ENCODE measurements around the gene CD38.

The CD38 gene

GRCh38 chr4:15736514-15737050, 41.5 kb upstream of the CD38 start:
- H2BK15ac ChIP-seq (ENCODE audit: low read depth, poor library complexity, severe bottlenecking) = no peak overlapping the region
- H3K27me3 ChIP-seq (ENCODE audit: control insufficient read depth in 1 of 2, insufficient read depth in 1 of 2, low read length in 2 of 2) = no peaks in the 10 kb centered on the region
- no peaks in the 10 kb centered on the region for H3K36me3 ChIP-seq (ENCODE audit: control insufficient read depth in 1 of 2, insufficient read depth in 2 of 2, low read depth in 1 of 2, low read length in 2 of 2)
- no peak overlapping the region for H3K9ac ChIP-seq (ENCODE audit: low read length)
- H2BK5ac ChIP-seq (ENCODE audit: low read depth, low read length, poor library complexity, severe bottlenecking) = no peak overlapping the region
- no peak overlapping the region for H2BK120ac ChIP-seq (ENCODE audit: low read depth, low read length)
- H3K4ac ChIP-seq (ENCODE audit: low read depth in 1 of 2, low read length in 2 of 2) = no peak overlapping the region
- H3K14ac ChIP-seq (ENCODE audit: low read length in 2 of 2) = no peak overlapping the region
- no peak overlapping the region for H3K4me2 ChIP-seq (ENCODE audit: low read length, poor library complexity, severe bottlenecking)
- no peaks in the 10 kb centered on the region for H3K9me3 ChIP-seq (ENCODE audit: control insufficient read depth, low read length)
- H2AFZ ChIP-seq (ENCODE audit: low read depth, low read length) = no peak overlapping the region
- H2AK5ac ChIP-seq (ENCODE audit: low read length, severe bottlenecking) = no peak overlapping the region
- H3K27ac ChIP-seq (ENCODE audit: low read length, poor library complexity, severe bottlenecking) = no peak overlapping the region
- H4K8ac ChIP-seq (ENCODE audit: low read length) = no peak overlapping the region
- no peak overlapping the region for H4K91ac ChIP-seq (ENCODE audit: low read length)
- no peak overlapping the region for H3K23ac ChIP-seq (ENCODE audit: low read length in 2 of 2)
- H3K4me1 ChIP-seq (ENCODE audit: control insufficient read depth, insufficient read depth, low read depth, low read length) = no peaks in the 10 kb centered on the region
- H3K79me1 ChIP-seq (replicated peaks; ENCODE audit: low read length, poor library complexity, severe bottlenecking) = no peaks in the 10 kb centered on the region
- WGBS = 92% methylated on average over 4 of the region's 4 CpGs
- H3K18ac ChIP-seq (ENCODE audit: low read depth in 1 of 2, low read length in 2 of 2) = no peak overlapping the region
- no peak overlapping the region for H3K4me3 ChIP-seq (ENCODE audit: insufficient read depth in 1 of 2, low read depth in 1 of 2, low read length in 2 of 2)
- DNase-seq = no peak
- no peak overlapping the region for H2BK12ac ChIP-seq (ENCODE audit: low read length in 2 of 2)

- H3K36me3 ChIP-seq (ENCODE audit: control insufficient read depth in 1 of 2, insufficient read depth in 2 of 2, low read depth in 1 of 2, low read length in 2 of 2) = no peaks in the 10 kb centered on the region
- no peak overlapping the region for H3K14ac ChIP-seq (ENCODE audit: low read length in 2 of 2)
- H2BK5ac ChIP-seq (ENCODE audit: low read depth, low read length, poor library complexity, severe bottlenecking) = no peak overlapping the region
- no peak overlapping the region for H3K27ac ChIP-seq (ENCODE audit: low read length, poor library complexity, severe bottlenecking)
- H3K4ac ChIP-seq (ENCODE audit: low read depth in 1 of 2, low read length in 2 of 2) = no peak overlapping the region
- WGBS = 64% methylated on average over 3 of the region's 3 CpGs
- H2BK12ac ChIP-seq (ENCODE audit: low read length in 2 of 2) = no peak overlapping the region
- H3K27me3 ChIP-seq (ENCODE audit: control insufficient read depth in 1 of 2, insufficient read depth in 1 of 2, low read length in 2 of 2) = no peaks in the 10 kb centered on the region
- no peak overlapping the region for H2AK5ac ChIP-seq (ENCODE audit: low read length, severe bottlenecking)
- H3K4me2 ChIP-seq (ENCODE audit: low read length, poor library complexity, severe bottlenecking) = no peak overlapping the region
- no peak overlapping the region for H3K18ac ChIP-seq (ENCODE audit: low read depth in 1 of 2, low read length in 2 of 2)
- H3K4me3 ChIP-seq (ENCODE audit: insufficient read depth in 1 of 2, low read depth in 1 of 2, low read length in 2 of 2) = no peak overlapping the region
- H3K23ac ChIP-seq (ENCODE audit: low read length in 2 of 2) = no peak overlapping the region
- DNase-seq = no peak
- H2AFZ ChIP-seq (ENCODE audit: low read depth, low read length) = no peak overlapping the region
- no peaks in the 10 kb centered on the region for H3K79me1 ChIP-seq (replicated peaks; ENCODE audit: low read length, poor library complexity, severe bottlenecking)
- H4K91ac ChIP-seq (ENCODE audit: low read length) = no peak overlapping the region
- H2BK15ac ChIP-seq (ENCODE audit: low read depth, poor library complexity, severe bottlenecking) = no peak overlapping the region
- no peaks in the 10 kb centered on the region for H3K9me3 ChIP-seq (ENCODE audit: control insufficient read depth, low read length)
- no peak overlapping the region for H4K8ac ChIP-seq (ENCODE audit: low read length)
- no peak overlapping the region for H2BK120ac ChIP-seq (ENCODE audit: low read depth, low read length)
- H3K4me1 ChIP-seq (ENCODE audit: control insufficient read depth, insufficient read depth, low read depth, low read length) = no peaks in the 10 kb centered on the region
- no peak overlapping the region for H3K9ac ChIP-seq (ENCODE audit: low read length)
Observed at GRCh38 chr4:15737255-15737654, 40.9 kb upstream of the CD38 start.

DNA sequence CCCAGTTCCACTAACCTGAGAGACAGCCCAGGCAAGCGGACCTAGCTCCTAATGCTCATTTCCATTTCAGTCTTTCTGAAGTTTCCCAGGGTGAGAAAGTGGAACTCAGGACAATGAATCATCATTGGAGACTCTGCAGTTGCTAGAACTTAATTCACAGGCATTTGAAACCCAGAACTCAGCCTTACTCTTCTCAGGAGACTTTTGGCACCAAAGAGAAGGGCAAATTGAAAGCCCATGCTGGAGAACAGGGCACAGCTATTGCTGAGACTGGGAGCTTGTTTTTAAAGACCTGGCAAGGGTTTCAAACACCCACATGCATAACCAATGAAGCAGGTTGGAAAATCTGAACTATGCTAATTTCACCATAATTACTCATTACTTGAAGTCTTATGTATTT, 39.3 kb upstream of the CD38 start:
- no peak overlapping the region for H2BK15ac ChIP-seq (ENCODE audit: low read depth, poor library complexity, severe bottlenecking)
- no peak overlapping the region for H2BK12ac ChIP-seq (ENCODE audit: low read length in 2 of 2)
- H3K4me3 ChIP-seq (ENCODE audit: insufficient read depth in 1 of 2, low read depth in 1 of 2, low read length in 2 of 2) = no peak overlapping the region
- no peak overlapping the region for H2BK5ac ChIP-seq (ENCODE audit: low read depth, low read length, poor library complexity, severe bottlenecking)
- H3K9ac ChIP-seq (ENCODE audit: low read length) = no peak overlapping the region
- no peak overlapping the region for H4K8ac ChIP-seq (ENCODE audit: low read length)
- no peaks in the 10 kb centered on the region for H3K9me3 ChIP-seq (ENCODE audit: control insufficient read depth, low read length)
- no peaks in the 10 kb centered on the region for H3K27me3 ChIP-seq (ENCODE audit: control insufficient read depth in 1 of 2, insufficient read depth in 1 of 2, low read length in 2 of 2)
- H3K18ac ChIP-seq (ENCODE audit: low read depth in 1 of 2, low read length in 2 of 2) = no peak overlapping the region
- no peak overlapping the region for H3K4me2 ChIP-seq (ENCODE audit: low read length, poor library complexity, severe bottlenecking)
- no peak for DNase-seq
- no peak overlapping the region for H4K91ac ChIP-seq (ENCODE audit: low read length)
- 87% methylated on average over 1 of the region's 1 CpG for WGBS
- no peak overlapping the region for H2AK5ac ChIP-seq (ENCODE audit: low read length, severe bottlenecking)
- no peak overlapping the region for H3K23ac ChIP-seq (ENCODE audit: low read length in 2 of 2)
- no peaks in the 10 kb centered on the region for H3K36me3 ChIP-seq (ENCODE audit: control insufficient read depth in 1 of 2, insufficient read depth in 2 of 2, low read depth in 1 of 2, low read length in 2 of 2)
- H3K4ac ChIP-seq (ENCODE audit: low read depth in 1 of 2, low read length in 2 of 2) = no peak overlapping the region
- H3K27ac ChIP-seq (ENCODE audit: low read length, poor library complexity, severe bottlenecking) = no peak overlapping the region
- no peaks in the 10 kb centered on the region for H3K4me1 ChIP-seq (ENCODE audit: control insufficient read depth, insufficient read depth, low read depth, low read length)
- H2AFZ ChIP-seq (ENCODE audit: low read depth, low read length) = no peak overlapping the region
- H3K14ac ChIP-seq (ENCODE audit: low read length in 2 of 2) = no peak overlapping the region
- no peak overlapping the region for H2BK120ac ChIP-seq (ENCODE audit: low read depth, low read length)
- H3K79me1 ChIP-seq (replicated peaks; ENCODE audit: low read length, poor library complexity, severe bottlenecking) = no peaks in the 10 kb centered on the region

GRCh38 chr4:15740764-15741404, 37.2 kb upstream of the CD38 start:
- no peak overlapping the region for H3K9ac ChIP-seq (ENCODE audit: low read length)
- H2BK12ac ChIP-seq (ENCODE audit: low read length in 2 of 2) = no peak overlapping the region
- no peaks in the 10 kb centered on the region for H3K27me3 ChIP-seq (ENCODE audit: control insufficient read depth in 1 of 2, insufficient read depth in 1 of 2, low read length in 2 of 2)
- no peak overlapping the region for H2BK5ac ChIP-seq (ENCODE audit: low read depth, low read length, poor library complexity, severe bottlenecking)
- no peak overlapping the region for H2BK120ac ChIP-seq (ENCODE audit: low read depth, low read length)
- H3K36me3 ChIP-seq (ENCODE audit: control insufficient read depth in 1 of 2, insufficient read depth in 2 of 2, low read depth in 1 of 2, low read length in 2 of 2) = no peaks in the 10 kb centered on the region
- no peak overlapping the region for H3K18ac ChIP-seq (ENCODE audit: low read depth in 1 of 2, low read length in 2 of 2)
- no peaks in the 10 kb centered on the region for H3K4me1 ChIP-seq (ENCODE audit: control insufficient read depth, insufficient read depth, low read depth, low read length)
- no peak overlapping the region for H3K4me3 ChIP-seq (ENCODE audit: insufficient read depth in 1 of 2, low read depth in 1 of 2, low read length in 2 of 2)
- no peak overlapping the region for H4K91ac ChIP-seq (ENCODE audit: low read length)
- 86% methylated on average over 11 of the region's 11 CpGs for WGBS
- H3K4ac ChIP-seq (ENCODE audit: low read depth in 1 of 2, low read length in 2 of 2) = no peak overlapping the region
- peaks cover under 1% of the 10 kb centered on the region for H3K9me3 ChIP-seq (ENCODE audit: control insufficient read depth, low read length)
- H3K27ac ChIP-seq (ENCODE audit: low read length, poor library complexity, severe bottlenecking) = no peak overlapping the region
- no peak for DNase-seq
- H3K79me1 ChIP-seq (replicated peaks; ENCODE audit: low read length, poor library complexity, severe bottlenecking) = no peaks in the 10 kb centered on the region
- H2BK15ac ChIP-seq (ENCODE audit: low read depth, poor library complexity, severe bottlenecking) = no peak overlapping the region
- H3K14ac ChIP-seq (ENCODE audit: low read length in 2 of 2) = no peak overlapping the region
- H4K8ac ChIP-seq (ENCODE audit: low read length) = no peak overlapping the region
- no peak overlapping the region for H2AK5ac ChIP-seq (ENCODE audit: low read length, severe bottlenecking)
- no peak overlapping the region for H3K4me2 ChIP-seq (ENCODE audit: low read length, poor library complexity, severe bottlenecking)
- no peak overlapping the region for H2AFZ ChIP-seq (ENCODE audit: low read depth, low read length)
- H3K23ac ChIP-seq (ENCODE audit: low read length in 2 of 2) = no peak overlapping the region
